Tibial nerve (tissue), 3 donors: ENCODE results near the gene JPH4.

Experiments
- POLR2A ChIP-seq, 2 donors: fragments of 450-650 bp; IDR thresholded peaks; one replicate each; pipeline ENCODE4 v1.6.1; 2017; ENCODE audit warnings: antibody characterized with exemption in 2 of 2, mild to moderate bottlenecking in 2 of 2, moderate library complexity in 2 of 2
- TF ChIP-seq, protein P1 (sequence below), 5 experiments: fragments of 200-600 bp in 3 of 5; fragments of 450-650 bp in 2 of 5; sonication (generic) in 3 of 5; IDR thresholded peaks; one replicate each; pipeline ENCODE4 v1.5.1; 2016 to 2019; ENCODE audit warnings: antibody characterized with exemption in 5 of 5, mild to moderate bottlenecking in 3 of 5, moderate library complexity in 2 of 5

DNA sequence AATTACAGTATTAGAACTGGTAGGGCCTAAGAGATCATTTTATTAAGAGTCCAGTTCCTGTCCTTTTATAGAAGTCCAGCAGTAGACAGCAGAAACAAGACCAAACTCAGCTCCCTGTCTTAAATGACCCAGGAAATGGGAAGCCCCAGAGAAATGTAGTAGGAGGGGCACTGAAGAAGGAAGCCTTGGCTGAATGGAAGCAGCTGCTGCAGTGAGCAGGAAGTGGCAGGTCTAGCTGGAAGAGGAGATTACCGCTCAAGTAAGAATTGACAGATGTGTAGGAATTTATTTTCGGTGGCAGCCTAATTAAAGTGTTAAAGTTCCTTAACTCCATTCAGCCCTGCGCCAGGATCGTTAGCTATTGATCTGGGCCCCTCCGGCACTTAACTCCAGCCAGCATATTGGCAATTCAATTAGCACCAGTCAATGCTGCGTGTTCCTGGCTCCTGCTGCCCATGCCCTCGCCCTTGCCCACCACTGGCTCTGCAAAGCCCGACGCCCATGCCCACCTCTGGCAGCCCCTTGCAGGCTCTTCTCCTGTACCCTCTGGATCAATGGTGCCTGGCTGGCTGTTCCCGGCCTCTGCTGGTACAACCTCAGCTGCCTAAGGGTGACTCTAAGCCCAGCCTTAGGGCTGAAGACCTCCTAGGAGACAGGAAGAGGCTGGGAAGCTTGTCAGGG is 48.1 kb downstream of the JPH4 start:
- TF ChIP-seq, protein P1, sequence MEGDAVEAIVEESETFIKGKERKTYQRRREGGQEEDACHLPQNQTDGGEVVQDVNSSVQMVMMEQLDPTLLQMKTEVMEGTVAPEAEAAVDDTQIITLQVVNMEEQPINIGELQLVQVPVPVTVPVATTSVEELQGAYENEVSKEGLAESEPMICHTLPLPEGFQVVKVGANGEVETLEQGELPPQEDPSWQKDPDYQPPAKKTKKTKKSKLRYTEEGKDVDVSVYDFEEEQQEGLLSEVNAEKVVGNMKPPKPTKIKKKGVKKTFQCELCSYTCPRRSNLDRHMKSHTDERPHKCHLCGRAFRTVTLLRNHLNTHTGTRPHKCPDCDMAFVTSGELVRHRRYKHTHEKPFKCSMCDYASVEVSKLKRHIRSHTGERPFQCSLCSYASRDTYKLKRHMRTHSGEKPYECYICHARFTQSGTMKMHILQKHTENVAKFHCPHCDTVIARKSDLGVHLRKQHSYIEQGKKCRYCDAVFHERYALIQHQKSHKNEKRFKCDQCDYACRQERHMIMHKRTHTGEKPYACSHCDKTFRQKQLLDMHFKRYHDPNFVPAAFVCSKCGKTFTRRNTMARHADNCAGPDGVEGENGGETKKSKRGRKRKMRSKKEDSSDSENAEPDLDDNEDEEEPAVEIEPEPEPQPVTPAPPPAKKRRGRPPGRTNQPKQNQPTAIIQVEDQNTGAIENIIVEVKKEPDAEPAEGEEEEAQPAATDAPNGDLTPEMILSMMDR (IDR thresholded peaks at IDR 0.05): no peak
- no peak for TF ChIP-seq POLR2A (IDR thresholded peaks at IDR 0.05)
